Large intestine (tissue), 3 donors: ENCODE data around the gene ZNF70. TPM values are rescaled to one million over a fixed set of nuclear protein-coding genes. Genes with fewer than 3 reads are reported as not detected.

ENCODE experiments used
- DNase-seq, 2 donors: peaks; one replicate each; pipeline versions ENCODE4 v3.0.0 to v3.0.0-alpha.2; 2013
- H3K27ac ChIP-seq: one replicate; pipeline ENCODE4 v1.5.1; 2013; ENCODE audit warnings: low read length
- H3K27me3 ChIP-seq: 2 replicates; pipeline ENCODE4 v1.6.1; 2013; ENCODE audit warnings: low read length; ENCODE audit not compliant: control insufficient read depth, insufficient read depth
- H3K36me3 ChIP-seq: 2 replicates; pipeline ENCODE4 v1.6.1; 2013; ENCODE audit warnings: low read length; ENCODE audit not compliant: control insufficient read depth, insufficient read depth
- H3K4me1 ChIP-seq: one replicate; pipeline ENCODE4 v1.6.1; 2013; ENCODE audit warnings: low read length; ENCODE audit not compliant: control insufficient read depth, insufficient read depth
- H3K4me3 ChIP-seq: one replicate; pipeline ENCODE4 v1.5.1; 2013; ENCODE audit warnings: low read length
- H3K9me3 ChIP-seq: one replicate; pipeline ENCODE4 v1.6.1; 2013; ENCODE audit warnings: mild to moderate bottlenecking, low read depth, low read length, moderate library complexity; ENCODE audit not compliant: control insufficient read depth
- WGBS: methylation state at CpG from one replicate; pipeline ENCODE4 v1.1.5; 2013; ENCODE audit warnings: low lambda C conversion rate; ENCODE audit not compliant: insufficient coverage; 5-methylcytosine and 5-hydroxymethylcytosine counted together
- polyA plus RNA-seq: library from polyadenylated mRNA; unstranded; fragments of 120-200 nt; gene quantifications from one replicate; pipeline ENCODE4 v1.2.1, GENCODE V29; 2013

The ZNF70 gene
- polyA plus RNA-seq, 1 donor, result 4.0 TPM

GRCh38 chr22:23786752-23787599 is 36.1 kb upstream of the ZNF70 start, which contains the start of gene SMARCB1:
SMARCB1 (plus strand) TSS chr22:23786966; CDS start chr22:23787170, 204 bp downstream.
- peaks cover 36% of the 10 kb centered on the region for H3K4me1 ChIP-seq
- no CpG with 5 or more reads among the region's 97 CpGs for WGBS

GRCh38 chr22:23786261-23786710 is 35.4 kb upstream of the ZNF70 start:
- Histone ChIP-seq H3K36me3 (peaks cover 9% of the 10 kb centered on the region), H3K27ac (peak overlapping the region; percentile 99), H3K27me3 (no peaks in the 10 kb centered on the region), H3K4me3 (peak overlapping the region; percentile 84), H3K9me3 (no peaks in the 10 kb centered on the region), H3K4me1 (peaks cover 43% of the 10 kb centered on the region)
- DNase-seq, result peak in 1 of 2 donors; percentile 8
- WGBS, result no CpG with 5 or more reads among the region's 9 CpGs

More at GRCh38 chr22:23786752-23787599, 36.1 kb upstream of the ZNF70 start, which contains the start of gene SMARCB1:
- Histone ChIP-seq H3K4me3 (peak within 1 kb of the TSS; percentile 84), H3K36me3 (peaks cover 16% of the 10 kb centered on the region), H3K27ac (peak within 1 kb of the TSS; percentile 99), H3K27me3 (no peaks in the 10 kb centered on the region), H3K9me3 (no peaks in the 10 kb centered on the region)
- DNase-seq, result peak; percentile 89 to 95

DNA sequence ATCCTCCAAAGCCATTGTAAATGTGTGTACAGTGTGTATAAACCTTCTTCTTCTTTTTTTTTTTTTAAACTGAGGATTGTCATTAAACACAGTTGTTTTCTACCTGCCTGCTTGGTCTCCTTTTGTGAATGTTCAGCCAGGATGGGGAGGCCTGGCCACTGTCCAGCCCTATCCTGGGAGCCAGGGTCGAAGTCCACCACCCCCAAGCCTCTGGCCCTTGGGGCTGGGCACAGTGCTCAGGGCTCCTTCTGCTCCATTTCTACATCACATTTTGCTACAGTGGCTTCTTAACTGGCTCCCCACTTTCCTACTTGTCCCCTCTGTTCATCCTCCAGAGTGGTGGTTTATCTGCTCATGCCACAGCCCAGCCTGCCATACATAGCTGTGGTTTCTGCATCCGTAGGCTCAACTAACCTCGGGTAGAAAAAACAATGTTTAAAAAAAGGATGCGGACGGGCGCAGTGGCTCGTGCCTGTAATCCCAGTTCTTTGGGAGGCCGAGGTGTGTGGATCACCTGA is 33.4 kb upstream of the ZNF70 start:
- WGBS, result no CpG with 5 or more reads among the region's 8 CpGs
- no peaks in the 10 kb centered on the region for H3K9me3 ChIP-seq
- peaks cover 52% of the 10 kb centered on the region for H3K4me1 ChIP-seq
- no peaks in the 10 kb centered on the region for H3K27me3 ChIP-seq
- no peaks in the 10 kb centered on the region for H3K36me3 ChIP-seq
- H3K4me3 ChIP-seq, result no peak overlapping the region
- DNase-seq, result peak in 1 of 2 donors; percentile 55
- H3K27ac ChIP-seq, result peak overlapping the region; percentile 70

DNA sequence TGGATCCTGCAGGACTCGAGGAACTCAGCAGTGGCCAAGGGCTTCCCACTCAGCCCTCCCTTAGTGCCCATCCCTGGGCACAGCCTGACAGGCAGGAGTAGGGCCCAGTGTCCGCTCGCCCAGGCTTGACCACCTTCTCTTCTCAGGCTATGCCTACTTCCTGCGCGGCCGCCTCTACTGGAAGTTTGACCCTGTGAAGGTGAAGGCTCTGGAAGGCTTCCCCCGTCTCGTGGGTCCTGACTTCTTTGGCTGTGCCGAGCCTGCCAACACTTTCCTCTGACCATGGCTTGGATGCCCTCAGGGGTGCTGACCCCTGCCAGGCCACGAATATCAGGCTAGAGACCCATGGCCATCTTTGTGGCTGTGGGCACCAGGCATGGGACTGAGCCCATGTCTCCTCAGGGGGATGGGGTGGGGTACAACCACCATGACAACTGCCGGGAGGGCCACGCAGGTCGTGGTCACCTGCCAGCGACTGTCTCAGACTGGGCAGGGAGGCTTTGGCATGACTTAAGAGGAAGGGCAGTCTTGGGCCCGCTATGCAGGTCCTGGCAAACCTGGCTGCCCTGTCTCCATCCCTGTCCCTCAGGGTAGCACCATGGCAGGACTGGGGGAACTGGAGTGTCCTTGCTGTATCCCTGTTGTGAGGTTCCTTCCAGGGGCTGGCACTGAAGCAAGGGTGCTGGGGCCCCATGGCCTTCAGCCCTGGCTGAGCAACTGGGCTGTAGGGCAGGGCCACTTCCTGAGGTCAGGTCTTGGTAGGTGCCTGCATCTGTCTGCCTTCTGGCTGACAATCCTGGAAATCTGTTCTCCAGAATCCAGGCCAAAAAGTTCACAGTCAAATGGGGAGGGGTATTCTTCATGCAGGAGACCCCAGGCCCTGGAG is 32.6 kb upstream of the ZNF70 start:
- no peak overlapping the region for H3K4me3 ChIP-seq
- DNase-seq, result peak in 1 of 2 donors; percentile 53
- peak overlapping the region; percentile 70 for H3K27ac ChIP-seq
- no CpG with 5 or more reads among the region's 15 CpGs for WGBS
- no peaks in the 10 kb centered on the region for H3K9me3 ChIP-seq
- peaks cover 57% of the 10 kb centered on the region for H3K4me1 ChIP-seq
- no peaks in the 10 kb centered on the region for H3K27me3 ChIP-seq
- no peaks in the 10 kb centered on the region for H3K36me3 ChIP-seq

DNA sequence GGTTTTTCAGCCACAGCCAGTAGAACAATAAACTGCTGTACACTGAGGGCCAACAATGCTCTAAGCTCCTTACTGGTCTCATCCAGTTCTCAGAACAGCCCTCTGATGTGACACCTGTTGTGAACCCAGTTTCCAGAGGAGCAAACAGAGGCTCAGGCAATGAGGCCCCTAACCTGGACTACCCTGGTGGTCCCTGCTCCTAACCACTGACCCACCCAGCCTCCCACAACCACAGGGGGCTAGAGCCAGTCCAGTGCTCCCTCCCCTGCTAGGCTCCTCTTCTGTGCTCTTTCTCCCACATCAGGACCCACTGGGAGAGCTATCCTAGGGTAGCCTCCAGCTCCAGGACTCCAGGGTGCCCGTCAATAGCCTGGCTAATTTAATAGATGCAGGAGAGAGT is 31.8 kb upstream of the ZNF70 start:
- Histone ChIP-seq H3K4me3 (no peak overlapping the region), H3K27me3 (no peaks in the 10 kb centered on the region), H3K4me1 (peaks cover 62% of the 10 kb centered on the region), H3K9me3 (no peaks in the 10 kb centered on the region), H3K27ac (peak overlapping the region; percentile 66), H3K36me3 (no peaks in the 10 kb centered on the region)
- WGBS, result no CpG with 5 or more reads among the region's 1 CpG
- DNase-seq, result no peak

GRCh38 chr22:23782252-23782651 is 31.3 kb upstream of the ZNF70 start:
- H3K27ac ChIP-seq, result peak overlapping the region; percentile 66
- no peaks in the 10 kb centered on the region for H3K27me3 ChIP-seq
- no CpG with 5 or more reads among the region's 16 CpGs for WGBS
- H3K9me3 ChIP-seq, result no peaks in the 10 kb centered on the region
- peaks cover 63% of the 10 kb centered on the region for H3K4me1 ChIP-seq
- no peaks in the 10 kb centered on the region for H3K36me3 ChIP-seq
- no peak for DNase-seq
- no peak overlapping the region for H3K4me3 ChIP-seq

DNA sequence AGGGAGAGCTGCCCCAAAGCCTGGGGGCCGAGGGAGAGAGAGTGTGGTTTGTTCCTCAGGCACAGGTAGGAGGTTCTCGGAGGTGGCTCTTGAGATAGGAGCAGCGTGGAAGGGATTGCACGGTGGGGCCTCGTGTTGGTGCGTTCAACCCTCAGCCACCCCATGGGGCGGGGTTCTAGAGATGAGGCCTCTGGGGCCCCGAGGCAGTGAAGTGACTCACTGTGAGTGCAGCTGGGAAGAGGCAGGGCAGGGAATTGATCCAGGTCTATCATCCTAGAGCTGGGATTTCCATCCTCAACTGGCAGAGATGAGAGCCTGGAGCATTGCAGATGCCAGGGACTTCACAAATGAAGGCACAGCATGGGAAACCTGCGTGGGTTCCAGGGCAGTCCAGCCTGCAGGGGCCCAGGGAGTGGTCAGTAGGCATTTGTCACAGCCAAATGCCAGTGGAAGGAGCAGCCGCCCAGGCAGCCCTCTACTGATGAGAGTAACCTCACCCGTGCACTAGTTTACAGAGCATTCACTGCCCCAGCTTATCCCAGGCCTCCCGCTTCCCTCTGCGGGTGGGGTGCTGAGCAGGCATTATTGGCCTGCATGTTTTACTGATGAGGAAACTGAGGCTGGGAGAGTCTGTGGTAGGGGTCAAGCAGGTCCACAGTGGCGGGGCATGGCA is 30.7 kb upstream of the ZNF70 start:
- H3K36me3 ChIP-seq, result no peaks in the 10 kb centered on the region
- peaks cover 63% of the 10 kb centered on the region for H3K4me1 ChIP-seq
- H3K9me3 ChIP-seq, result no peaks in the 10 kb centered on the region
- DNase-seq, result peak; percentile 83 to 89
- H3K27ac ChIP-seq, result peak overlapping the region; percentile 66
- no peaks in the 10 kb centered on the region for H3K27me3 ChIP-seq
- H3K4me3 ChIP-seq, result no peak overlapping the region
- WGBS, result 50% methylated on average over 1 of the region's 14 CpGs

DNA sequence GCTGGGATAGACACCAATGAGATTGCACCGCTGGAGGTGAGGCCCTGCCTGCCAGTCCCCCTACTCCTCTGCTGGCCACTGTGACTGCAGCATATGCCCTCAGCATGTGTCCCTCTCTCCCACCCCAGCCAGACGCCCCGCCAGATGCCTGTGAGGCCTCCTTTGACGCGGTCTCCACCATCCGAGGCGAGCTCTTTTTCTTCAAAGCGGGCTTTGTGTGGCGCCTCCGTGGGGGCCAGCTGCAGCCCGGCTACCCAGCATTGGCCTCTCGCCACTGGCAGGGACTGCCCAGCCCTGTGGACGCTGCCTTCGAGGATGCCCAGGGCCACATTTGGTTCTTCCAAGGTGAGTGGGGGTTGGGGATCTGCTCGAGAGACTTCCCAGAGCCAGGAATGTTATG is 30.2 kb upstream of the ZNF70 start:
- Histone ChIP-seq H3K9me3 (no peaks in the 10 kb centered on the region), H3K4me1 (peaks cover 57% of the 10 kb centered on the region), H3K4me3 (no peak overlapping the region), H3K27me3 (no peaks in the 10 kb centered on the region), H3K36me3 (no peaks in the 10 kb centered on the region), H3K27ac (peak overlapping the region; percentile 66)
- DNase-seq, result no peak
- WGBS, result no CpG with 5 or more reads among the region's 15 CpGs

DNA sequence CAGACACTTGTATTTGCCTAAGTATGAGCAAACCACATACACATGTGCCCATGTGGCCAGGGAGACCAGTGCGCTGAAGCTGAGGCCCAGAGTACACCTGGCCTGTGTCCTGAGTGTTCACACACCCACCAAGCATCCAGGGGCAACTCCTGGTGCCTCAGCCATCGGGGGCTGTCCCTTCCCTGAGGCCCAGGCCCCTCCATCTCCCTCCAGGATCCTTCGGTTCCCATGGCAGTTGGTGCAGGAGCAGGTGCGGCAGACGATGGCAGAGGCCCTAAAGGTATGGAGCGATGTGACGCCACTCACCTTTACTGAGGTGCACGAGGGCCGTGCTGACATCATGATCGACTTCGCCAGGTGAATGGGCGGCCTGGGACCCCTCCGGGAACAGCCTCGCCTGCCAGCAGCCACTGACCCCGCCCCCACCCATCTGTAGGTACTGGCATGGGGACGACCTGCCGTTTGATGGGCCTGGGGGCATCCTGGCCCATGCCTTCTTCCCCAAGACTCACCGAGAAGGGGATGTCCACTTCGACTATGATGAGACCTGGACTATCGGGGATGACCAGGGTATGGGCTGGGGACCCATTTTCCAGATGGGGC is 29.3 kb upstream of the ZNF70 start:
- H3K27me3 ChIP-seq, result no peaks in the 10 kb centered on the region
- no peaks in the 10 kb centered on the region for H3K9me3 ChIP-seq
- no peaks in the 10 kb centered on the region for H3K36me3 ChIP-seq
- peaks cover 57% of the 10 kb centered on the region for H3K4me1 ChIP-seq
- no peak overlapping the region for H3K4me3 ChIP-seq
- WGBS, result 80% methylated on average over 1 of the region's 20 CpGs
- no peak for DNase-seq
- H3K27ac ChIP-seq, result no peak overlapping the region
